Measurements from ENCODE around the gene CHRNA9.

GRCh38 chr4:40369437-40370274 is 34.5 kb downstream of the CHRNA9 start:
- no peak for TF ChIP-seq CTCF (IDR thresholded peaks at IDR 0.05)
- no peak for TF ChIP-seq TCF7L2 (IDR thresholded peaks at IDR 0.05; ENCODE audit: low read depth, low read length)
- no peak for TF ChIP-seq POLR2AphosphoS5 (IDR thresholded peaks at IDR 0.05; ENCODE audit: low read depth, low read length)
- no peak for TF ChIP-seq REST (IDR thresholded peaks at IDR 0.05; ENCODE audit: insufficient read depth in 1 of 2, low read depth in 2 of 2, low read length in 1 of 2)
- no peak for TF ChIP-seq SIN3A (IDR thresholded peaks at IDR 0.05; ENCODE audit: borderline replicate concordance, insufficient read depth, low read depth, low read length)
